GM19395 (cell line): ENCODE results near the gene CARMIL3.
"Not testable (repeated sequence)": the region's sequence is repeated elsewhere in the genome, so short reads cannot be mapped to it uniquely, and the experiment has no call there.

Experiments used
- ATAC-seq: cut with Tn5 transposase; IDR thresholded peaks from one replicate; pipeline ENCODE4 v1.9.1; 2021; ENCODE audit warnings: mild to moderate bottlenecking, moderate library complexity; ENCODE audit not compliant: unreplicated experiment

Gene CARMIL3, protein sequence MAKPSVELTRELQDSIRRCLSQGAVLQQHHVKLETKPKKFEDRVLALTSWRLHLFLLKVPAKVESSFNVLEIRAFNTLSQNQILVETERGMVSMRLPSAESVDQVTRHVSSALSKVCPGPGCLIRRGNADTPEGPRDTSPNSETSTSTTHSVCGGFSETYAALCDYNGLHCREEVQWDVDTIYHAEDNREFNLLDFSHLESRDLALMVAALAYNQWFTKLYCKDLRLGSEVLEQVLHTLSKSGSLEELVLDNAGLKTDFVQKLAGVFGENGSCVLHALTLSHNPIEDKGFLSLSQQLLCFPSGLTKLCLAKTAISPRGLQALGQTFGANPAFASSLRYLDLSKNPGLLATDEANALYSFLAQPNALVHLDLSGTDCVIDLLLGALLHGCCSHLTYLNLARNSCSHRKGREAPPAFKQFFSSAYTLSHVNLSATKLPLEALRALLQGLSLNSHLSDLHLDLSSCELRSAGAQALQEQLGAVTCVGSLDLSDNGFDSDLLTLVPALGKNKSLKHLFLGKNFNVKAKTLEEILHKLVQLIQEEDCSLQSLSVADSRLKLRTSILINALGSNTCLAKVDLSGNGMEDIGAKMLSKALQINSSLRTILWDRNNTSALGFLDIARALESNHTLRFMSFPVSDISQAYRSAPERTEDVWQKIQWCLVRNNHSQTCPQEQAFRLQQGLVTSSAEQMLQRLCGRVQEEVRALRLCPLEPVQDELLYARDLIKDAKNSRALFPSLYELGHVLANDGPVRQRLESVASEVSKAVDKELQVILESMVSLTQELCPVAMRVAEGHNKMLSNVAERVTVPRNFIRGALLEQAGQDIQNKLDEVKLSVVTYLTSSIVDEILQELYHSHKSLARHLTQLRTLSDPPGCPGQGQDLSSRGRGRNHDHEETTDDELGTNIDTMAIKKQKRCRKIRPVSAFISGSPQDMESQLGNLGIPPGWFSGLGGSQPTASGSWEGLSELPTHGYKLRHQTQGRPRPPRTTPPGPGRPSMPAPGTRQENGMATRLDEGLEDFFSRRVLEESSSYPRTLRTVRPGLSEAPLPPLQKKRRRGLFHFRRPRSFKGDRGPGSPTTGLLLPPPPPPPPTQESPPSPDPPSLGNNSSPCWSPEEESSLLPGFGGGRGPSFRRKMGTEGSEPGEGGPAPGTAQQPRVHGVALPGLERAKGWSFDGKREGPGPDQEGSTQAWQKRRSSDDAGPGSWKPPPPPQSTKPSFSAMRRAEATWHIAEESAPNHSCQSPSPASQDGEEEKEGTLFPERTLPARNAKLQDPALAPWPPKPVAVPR (N-terminal part only)

DNA sequence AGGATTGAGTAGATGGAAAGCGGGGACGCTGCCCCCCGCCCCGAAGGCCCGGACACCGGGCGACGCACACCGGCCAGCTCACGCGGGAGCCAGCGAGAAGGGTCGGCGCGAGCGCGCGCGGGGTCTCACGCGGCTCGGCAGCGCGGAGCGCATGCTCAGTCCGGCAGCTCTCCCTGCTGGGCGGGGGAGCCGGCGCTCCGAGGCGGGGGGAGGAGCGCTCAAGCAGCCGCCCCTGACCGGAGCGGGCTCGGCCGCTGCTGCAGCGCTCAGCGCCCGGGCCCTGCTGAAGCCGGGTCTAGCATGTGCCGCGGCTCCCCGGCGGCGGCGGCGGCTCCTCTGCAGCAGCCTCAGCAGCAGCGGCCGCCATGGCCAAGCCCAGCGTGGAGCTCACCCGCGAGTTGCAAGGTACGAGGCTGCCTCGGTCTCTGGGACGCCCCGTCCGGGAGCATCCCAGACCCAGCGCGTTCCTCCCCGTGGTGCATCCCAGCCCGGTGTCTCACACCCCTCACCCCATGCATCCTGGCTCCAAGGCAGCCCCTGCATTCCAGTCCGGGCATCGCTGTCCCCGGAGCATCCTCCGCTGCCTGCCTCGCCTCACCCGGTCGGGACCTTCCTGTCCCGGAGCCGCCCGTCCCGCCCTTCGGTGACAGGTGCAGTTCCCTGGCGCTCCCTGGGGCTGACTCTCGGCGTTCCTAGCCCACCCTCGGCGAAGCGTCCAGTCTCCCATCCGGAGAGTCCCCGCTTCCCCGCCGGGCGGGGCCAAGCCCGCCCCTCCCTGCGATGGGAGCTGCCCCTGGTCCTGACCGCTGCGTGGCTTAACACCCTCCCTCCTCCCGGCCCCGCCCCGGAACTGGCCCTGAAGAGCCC, at the start of gene CARMIL3:
TSS of gene CARMIL3 (plus strand) at position 221 of the 867 bp plus-strand sequence. CDS start at position 366, 145 bp downstream.
- peak; percentile 73 for ATAC-seq

- peak; percentile 35 for ATAC-seq
Measured at GRCh38 chr14:24006471-24006816, 45.4 kb upstream of the CARMIL3 start.

DNA sequence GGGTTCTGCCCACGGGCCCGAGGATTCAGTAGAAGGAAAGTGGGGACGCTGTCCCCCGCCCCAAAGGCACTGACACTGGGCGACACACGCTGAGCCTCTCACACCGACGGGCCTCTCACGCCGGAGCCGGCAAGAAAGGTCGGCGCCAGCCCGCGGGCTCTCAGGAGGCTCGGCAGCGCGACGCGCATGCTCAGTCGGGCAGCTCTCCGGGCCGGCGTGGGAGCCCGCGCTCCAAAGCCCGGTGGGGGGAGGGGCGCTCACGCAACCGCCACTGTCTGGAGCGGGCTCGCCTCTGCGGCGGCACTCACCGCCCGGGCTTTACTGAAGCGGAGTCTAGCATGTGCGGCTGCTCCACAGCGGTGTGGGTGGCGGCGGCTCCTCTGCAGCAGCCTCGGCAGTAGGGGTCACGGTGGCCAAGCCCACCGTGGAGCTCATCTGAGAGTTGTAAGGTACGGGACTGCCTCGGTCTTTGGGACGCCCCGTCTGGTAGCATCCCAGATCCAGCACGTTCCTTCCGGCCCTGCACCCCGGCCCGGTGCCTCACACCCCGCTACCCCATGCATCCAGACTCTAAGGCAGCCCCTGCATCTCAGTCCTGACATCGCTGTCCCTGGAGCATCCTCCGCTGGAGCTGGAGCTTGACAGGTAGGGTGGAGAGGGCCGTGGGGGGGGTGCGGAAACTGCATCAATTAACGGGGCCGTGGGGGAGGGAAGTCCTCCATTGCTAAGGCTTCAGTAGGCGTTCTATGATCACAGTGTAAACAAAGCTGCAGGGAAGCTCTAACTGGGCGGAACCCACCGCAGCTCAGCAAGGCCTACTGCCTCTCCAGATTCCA, 44.8 kb upstream of the CARMIL3 start:
- peak; percentile 80 for ATAC-seq

- ATAC-seq, result no peak
Measured at GRCh38 chr14:24011051-24011450, 40.8 kb upstream of the CARMIL3 start.

DNA sequence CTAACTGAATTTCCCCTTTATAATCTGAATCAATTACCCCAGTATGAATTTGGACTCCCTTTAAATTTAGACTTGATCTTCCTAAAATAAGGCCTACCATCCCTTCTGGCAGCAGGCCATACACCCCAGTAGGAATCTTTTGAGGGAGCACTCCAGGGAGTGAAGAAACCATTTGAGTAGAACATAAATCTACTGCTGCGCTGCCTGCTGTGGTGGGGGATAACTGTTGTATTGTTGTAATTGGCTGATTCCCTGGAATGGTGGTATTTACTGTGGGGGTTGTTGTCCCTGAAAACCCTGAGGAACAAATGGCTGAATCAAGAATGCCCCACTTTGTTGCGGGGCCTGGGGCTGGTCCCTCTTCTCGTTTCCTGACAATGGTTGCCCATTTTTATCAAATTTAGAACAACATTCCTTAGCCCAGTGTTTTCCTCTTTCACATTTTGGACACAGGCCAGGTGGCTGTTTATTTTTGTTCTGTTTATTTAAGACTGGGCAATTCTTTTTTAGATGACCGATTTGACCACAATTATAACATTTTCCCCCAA, 39.0 kb upstream of the CARMIL3 start:
- ATAC-seq, result not testable (repeated sequence)

GRCh38 chr14:24013654-24014514, 37.9 kb upstream of the CARMIL3 start:
- ATAC-seq, result no peak

- ATAC-seq, result not testable (repeated sequence)
Measured at GRCh38 chr14:24015745-24016144, 36.1 kb upstream of the CARMIL3 start.

- not testable (repeated sequence) for ATAC-seq
Measured at GRCh38 chr14:24018978-24019377, 32.8 kb upstream of the CARMIL3 start.

- ATAC-seq, result not testable (repeated sequence)
Measured at GRCh38 chr14:24019944-24020343, 31.9 kb upstream of the CARMIL3 start.

GRCh38 chr14:24020520-24020919, 31.3 kb upstream of the CARMIL3 start:
- ATAC-seq, result not testable (repeated sequence)

DNA sequence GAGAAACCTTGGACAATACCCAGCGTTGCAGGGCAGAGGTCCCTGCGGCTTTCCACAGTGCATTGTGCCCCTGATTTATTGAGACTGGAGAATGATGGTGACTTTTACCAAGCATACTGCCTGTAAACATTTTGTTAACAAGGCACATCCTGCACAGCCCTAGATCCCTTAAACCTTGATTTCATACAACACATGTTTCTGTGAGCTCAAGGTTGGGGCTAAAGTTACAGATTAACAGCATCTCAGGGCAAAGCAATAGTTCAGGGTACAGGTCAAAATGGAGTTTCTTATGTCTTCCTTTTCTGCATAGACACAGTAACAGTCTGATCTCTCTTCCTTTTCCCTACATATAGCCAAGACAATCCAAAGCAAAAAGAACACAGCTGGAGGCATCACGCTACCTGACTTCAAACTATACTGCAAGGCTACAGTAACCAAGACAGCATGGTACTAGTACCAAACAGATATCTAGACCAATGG, 26.8 kb upstream of the CARMIL3 start:
- not testable (repeated sequence) for ATAC-seq

GRCh38 chr14:24029687-24030086, 22.1 kb upstream of the CARMIL3 start:
- not testable (repeated sequence) for ATAC-seq

DNA sequence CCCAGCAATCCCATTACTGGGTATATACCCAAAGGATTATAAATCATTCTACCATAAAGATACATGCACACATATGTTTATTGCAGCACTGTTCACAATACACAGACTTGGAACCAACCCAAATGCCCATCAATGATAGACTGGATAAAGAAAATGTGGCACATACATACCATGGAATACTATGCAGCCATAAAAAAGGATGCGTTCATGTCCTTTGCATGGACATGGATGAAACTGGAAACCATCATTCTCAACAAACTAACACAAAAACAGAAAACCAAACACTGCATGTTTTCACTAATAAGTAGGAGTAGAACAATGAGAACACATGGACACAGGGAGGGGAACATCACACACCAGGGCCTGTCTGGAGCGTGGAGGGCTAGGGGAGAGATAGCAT, 20.5 kb upstream of the CARMIL3 start:
- not testable (repeated sequence) for ATAC-seq

DNA sequence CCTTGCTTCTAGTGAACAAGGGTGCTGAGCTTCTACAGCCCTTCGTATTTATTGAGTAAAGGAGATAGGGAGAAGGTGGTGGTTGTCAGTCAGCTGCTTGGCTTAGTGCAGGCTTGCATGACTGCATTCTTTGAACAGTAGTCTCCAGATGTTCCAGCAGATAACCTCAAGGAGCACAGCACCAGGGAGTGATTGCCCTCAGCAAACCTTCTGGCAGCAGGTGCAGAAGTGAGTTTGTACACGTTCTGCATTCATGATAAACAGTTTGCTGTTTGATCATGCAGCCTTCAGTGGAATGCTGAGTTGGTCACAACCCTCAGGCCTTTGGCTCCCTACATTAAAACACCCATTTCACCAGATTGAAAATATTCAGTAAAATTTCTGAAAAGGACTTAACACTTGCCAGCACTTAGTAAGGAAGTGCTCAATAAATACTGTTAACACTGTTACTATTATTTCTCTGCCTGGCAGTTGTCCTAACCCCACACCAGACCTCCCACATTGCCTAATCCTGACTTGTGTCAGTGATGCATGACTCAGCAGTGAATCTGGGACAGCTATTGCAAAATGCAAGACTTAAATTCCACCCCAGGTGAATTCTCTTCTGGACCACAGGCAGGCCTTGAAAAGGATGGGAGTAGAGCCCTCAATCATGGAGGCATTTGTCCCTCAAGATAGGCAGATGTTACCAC, 18.9 kb upstream of the CARMIL3 start:
- ATAC-seq, result no peak

DNA sequence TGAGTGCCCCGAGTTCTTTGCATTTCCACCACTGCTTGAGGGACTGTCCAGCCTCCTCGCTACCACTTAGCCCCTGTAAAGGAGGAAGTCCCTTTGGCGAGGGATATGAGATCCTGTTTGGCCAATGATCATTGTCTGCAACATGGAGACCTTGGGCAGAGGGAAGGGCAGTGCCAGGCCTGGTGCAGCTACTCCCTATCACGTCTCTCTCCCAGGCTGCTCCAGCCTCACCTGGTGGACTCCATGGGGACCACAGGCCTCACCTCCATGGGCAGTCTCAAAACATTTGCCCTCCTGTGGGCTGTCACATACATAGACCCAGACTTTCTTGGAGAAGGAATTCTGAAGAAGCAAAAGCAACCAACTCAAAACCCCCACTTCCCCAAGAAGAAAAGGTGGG, 16.0 kb upstream of the CARMIL3 start:
- ATAC-seq, result peak; percentile 28

- peak; percentile 78 for ATAC-seq
Measured at GRCh38 chr14:24036169-24036962, 15.4 kb upstream of the CARMIL3 start.
